Occipital lobe (tissue), 2 donors: ENCODE results near the gene INKA2. TPM values are rescaled to one million over a fixed set of nuclear protein-coding genes. Genes with fewer than 3 reads are reported as not detected.

Experiments used
- DNase-seq: peaks from one replicate; lab custom pipeline; 2025; lab: John Stamatoyannopoulos, UW
- total RNA-seq: library from RNA; depleted of rRNA; stranded (reverse); fragments of >200 nt; gene quantifications from one replicate; pipeline ENCODE4 v1.2.3, GENCODE V29; 2014

The INKA2 gene
- 0.94 TPM for total RNA-seq

DNA sequence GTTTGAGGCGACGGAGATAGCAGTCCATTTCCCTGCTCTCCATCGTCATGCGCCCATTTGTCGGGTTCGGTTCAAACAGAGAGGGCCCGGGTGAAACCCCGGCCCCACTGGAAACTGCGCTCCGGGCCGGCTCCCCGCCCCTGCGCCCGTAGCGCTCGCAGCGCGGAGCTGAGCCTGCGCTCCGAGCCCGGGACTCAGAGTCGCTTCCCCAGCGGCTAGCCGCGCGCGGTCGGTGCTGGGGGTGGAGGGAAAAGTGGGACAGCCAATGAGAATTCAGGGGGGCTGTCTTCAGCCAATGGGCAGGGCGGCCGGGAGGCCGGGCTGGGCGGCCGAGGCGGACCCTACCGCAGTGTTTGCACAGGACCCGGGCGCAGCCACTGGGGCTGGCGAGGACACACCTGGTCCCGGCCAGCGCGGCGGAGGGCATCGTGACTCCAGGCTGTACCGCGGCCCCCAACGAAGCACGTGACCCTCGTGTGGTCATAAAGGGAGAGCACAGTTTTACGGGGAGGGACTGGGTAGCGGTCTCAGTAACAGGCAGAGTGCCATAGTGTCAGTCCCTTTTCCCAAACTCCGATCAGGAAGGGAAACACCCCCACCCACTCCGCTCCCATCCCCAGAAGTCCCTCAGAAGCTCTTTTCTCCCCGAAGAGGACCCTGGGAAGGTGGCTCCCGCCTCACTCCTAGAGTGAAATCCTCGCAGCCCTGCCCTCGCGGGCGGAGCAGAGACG lies at the start of gene INKA2:
Gene INKA2 (minus strand): TSS at position 202 of the 731 bp plus-strand sequence. CDS start 153 bp downstream, at position 49.
- peak; percentile 90 for DNase-seq

DNA sequence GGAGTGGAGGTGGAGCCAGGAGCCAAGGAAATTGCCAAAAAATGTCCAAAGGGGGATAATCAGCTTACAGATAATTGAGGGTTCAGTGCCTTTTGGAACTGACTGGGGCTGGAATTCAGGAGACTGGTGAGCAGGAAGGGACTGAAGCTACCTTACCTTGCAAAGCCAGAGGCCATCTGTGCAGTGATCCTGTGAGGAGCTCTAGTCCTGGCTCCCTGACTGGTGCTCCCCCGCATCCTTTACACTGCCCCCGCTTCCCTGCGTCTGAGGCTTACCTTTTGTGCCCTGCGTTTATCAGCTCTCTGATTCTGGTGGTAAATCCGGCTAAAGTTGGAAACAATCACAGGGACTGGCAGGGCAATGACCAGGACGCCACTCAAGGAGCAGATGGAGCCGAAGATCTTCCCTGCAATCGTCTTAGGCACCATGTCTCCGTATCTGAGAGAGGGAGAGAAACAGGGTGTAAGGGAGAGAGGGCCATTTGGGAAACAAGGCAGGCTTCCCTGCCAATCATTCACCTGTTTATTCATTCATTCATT lies 47.5 kb upstream of the INKA2 start:
- DNase-seq = no peak

DNA sequence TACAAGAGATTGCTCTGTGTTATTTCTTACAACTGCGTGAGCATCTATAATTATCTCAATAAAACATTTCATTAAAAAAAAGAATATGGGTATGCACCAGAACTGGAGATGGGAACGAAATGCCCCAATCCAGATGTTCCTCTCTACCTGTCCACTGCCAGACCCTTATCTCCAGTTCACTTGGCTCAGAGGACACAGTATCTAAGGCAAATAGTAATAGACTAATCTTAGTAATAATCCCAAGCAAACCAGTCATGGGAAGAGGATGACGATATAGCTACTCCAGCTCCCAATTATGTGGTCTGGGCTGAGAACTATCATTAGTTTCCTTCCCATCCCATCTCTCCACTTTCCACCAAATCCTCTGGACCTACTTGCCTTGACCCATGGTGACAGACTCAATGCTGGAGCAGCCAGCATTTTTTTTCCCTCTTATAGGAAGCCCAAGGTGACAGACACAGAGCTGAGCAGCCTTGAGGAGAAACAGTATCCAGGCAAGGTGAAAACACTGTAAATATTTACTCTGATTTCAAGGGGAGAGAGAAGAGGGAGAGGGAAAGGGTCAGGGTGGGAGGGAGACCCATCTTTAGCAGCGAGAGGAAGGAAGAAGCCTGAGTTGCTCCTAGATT lies 45.2 kb upstream of the INKA2 start:
- no peak for DNase-seq

DNA sequence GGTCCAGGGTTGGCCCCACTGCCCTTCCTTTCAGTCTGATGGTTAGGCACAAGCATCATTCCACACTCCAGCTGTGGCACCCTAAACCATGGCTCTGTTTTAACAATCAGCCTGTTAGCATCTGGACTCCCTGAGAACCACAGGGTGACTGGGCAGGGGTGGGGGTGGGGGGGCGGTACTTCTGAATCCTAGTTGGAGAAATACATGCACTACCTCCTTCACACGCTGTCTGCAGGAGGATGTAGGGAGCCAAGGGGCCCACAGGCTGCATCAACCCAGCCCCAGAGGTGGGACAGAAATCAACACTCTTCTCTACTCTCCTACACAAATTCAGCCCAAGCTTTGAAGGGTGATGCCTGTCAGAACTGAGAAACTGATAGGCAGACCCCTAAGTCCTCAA lies 40.4 kb upstream of the INKA2 start:
- DNase-seq = no peak

DNA sequence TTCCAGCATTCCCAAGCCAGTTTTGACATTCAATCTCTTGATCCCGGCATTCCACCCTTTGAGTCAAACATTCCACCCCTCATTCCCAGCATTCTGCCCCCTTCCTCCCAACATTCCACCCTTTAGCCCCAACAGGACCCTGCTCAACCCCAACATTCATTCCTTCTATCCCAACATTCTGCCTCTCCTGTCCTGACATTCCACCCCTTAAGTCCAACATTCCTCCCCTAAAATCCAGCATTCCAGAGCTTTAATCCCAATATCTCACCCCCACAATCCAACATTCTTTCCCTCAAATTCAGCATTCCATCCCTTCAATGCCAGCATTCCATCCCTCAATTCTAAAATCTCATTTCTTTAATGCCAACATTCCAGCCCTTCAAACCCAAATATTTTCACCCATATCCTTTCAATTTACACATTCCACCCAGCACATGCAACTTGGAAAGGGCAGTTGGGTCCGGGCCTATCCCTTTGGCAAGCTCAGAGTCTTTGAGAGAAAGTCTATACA lies 39.4 kb upstream of the INKA2 start:
- DNase-seq = no peak

DNA sequence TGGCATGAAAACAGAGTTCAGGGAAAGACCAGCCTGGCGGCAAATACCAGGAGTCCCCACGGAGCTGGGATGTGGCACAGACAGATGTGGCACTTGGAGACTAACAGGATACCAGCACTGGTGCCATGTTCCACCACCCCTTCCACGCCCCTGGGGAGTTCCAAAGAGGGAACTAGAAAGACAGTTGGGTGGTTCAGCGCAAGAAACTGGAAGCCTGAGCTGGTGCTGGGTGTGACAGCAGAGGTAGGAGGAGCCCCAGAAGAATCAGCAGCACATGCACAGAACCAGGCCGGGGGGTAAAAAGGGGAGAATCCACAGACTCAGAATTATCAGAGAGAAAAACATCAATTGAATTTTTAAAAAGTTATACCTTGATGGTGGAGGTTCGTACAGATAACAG lies 38.9 kb upstream of the INKA2 start:
- DNase-seq = no peak

DNA sequence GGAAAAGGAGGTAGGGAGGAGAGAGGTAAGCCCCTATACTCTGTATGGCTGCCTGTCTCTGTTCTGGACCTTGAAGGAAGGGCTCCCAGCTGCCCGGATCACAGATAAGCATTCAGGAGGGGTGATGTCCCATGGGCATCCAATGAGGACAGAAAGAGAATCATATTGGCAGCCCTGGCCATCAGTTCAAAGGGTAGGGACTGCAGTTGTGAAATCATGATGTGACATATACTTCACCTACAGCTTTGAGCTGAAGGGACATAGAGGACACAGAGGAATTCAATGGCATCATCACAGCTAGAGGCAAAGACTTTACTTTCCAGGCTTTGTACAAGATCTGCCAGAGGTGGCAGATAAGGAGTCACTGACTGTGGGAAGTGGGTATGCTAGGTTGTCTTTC lies 38.1 kb upstream of the INKA2 start:
- DNase-seq = no peak

DNA sequence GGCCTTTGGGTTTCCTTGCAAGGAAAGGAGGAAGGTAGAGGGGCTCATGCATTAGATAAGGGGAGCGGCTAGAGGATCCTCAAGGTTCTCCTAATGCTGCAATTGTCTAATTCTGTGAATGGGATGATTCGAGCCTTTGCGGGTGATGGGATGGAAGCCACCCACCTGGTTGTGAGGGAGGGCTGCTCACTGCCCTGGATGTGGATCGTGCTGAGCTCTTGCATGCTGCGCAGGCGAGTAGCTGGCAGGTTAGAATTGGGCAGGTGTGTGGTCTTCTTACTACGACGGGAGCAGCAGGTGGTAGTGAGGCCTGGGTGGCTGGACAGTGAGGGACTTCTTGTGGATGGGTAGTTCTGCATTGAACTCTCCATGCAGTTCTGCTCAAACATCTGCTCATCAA lies 37.7 kb upstream of the INKA2 start:
- no peak for DNase-seq

DNA sequence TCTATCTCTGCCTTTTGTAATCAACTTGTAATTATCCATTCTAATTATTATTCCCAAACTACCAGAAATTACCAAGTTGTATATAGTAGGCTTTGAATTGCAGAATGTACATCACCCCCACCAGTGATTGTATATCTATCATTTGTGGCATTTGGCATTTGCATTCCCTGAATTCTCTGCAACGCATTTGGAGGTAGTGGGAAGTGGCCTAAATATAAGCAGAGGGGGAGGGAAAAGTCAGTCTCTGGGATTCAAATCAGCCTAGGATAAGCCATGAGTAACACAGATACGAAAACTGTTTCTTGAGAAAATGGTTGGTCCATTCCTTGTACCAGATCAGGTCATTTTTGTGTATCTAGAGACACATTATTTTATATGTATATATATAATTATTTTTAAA lies 37.2 kb upstream of the INKA2 start:
- no peak for DNase-seq

DNA sequence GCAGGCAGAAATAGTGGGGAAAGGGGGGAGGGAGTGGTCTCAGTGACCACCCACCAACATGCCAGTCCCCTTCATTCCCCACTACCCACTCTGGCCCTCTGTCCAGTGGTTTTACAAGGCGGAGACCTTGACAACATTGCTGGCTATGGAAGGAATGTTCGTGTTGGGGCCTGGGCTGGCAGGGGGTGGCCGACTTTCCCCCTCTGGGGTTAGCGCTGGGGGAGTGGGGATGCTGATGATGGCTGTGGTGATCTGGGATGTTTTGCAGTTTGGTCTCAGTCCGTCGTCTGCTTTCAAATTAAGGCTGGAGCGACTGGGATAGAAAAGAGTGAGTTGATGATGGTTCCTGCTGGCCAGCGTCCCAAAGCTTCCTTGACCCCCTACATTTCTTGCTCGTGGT lies 36.8 kb upstream of the INKA2 start:
- no peak for DNase-seq

DNA sequence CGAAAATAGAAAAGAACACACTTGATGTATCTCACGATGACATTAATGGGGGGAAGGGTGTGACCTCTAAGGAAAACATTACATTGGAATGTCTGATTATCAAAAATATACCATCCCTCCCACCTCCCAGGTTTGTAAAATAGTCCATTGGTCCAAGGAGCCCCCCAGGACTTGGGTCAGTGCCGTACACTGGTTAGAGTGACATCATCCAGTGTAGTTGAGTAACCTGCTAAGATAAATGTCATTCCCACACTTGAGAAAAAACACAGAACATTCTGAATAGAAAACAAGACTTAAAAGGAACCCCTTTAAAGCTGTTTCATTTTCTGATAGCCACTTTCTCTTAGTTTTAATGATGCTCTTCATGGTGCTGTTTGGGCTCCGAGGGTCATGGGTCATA lies 31.7 kb upstream of the INKA2 start:
- no peak for DNase-seq

DNA sequence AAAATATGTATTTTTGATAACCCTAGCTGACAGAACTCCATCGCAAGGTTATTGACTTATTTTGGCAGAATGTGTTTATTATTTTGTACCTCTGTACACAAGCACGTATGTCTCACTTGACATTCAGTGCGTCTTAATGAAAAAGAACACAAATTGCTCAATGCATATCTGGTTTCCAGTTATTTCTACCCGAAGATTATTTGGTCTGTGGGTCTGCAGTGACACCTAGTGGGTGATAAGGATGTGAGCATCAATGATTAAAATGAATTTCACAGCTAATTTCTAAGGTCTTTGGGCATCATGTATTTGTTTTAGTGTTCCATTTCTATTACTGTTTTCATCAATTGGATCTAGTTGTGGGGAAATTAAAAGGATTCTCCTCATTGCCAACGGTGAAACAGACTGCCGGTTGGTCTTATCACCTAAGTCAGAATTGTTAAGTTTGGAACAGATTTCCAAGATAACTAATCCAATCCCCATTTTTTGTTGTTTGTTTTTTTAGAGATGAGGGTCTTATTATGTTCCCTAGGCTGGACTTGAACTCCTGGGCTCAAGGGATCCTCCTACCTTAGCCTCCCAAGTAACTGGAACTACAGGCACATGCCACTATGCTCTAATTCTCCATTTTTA lies 30.4 kb upstream of the INKA2 start:
- no peak for DNase-seq

DNA sequence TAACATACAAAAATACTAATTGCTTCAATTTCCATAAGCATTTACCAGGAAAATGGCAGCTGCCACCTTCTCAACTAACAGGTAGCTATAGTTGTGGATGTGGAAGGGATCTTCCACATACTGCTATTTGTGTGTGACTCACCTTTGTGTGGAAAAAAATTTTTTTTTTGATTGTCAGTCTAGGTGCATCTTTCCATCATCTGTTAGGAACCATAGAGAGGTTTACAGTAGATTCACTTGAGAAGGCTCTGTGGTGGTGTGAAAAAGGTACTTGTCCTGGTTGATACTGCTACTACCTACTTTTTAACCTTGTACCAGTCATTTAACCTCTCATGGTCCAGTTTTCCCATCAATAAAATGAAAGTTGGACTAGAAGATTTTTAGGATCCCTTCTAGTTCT lies 29.4 kb upstream of the INKA2 start:
- DNase-seq = no peak

DNA sequence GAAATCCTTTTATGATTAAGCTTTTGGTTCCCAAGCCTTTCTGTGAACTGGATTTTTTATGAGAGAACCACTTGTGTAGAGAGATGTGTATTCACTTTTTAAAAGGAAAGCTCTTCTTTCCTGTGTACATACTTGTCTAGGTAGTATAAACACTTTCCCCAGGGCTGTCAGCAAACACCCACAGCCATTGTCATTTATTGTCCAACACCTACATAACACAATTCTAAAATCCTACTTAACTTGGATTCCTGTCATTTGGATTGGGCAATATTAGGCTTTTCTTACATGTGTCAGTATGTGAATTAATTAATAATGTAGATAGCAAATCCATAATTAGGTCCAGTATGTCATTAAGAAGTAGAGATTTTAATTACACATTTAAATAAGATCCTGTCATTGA lies 28.8 kb upstream of the INKA2 start:
- no peak for DNase-seq

DNA sequence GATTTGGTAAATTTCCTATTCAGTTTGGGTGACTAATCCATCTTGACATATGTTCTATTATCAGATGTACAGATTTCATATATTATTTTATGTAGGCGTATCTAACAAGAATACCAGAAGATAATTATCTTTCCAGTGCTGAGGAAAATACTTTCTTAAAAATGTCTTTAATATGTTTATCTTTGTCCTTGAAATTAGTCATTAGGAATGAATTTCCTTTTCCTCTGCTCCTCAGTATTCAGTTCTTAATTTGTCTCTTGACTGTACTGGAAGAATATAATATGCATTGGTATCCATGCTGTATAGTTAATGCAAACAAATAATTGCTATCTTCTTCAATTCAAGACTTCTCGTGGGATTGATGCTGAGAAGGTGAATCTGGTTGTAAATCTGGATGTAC lies 23.1 kb upstream of the INKA2 start:
- no peak for DNase-seq

DNA sequence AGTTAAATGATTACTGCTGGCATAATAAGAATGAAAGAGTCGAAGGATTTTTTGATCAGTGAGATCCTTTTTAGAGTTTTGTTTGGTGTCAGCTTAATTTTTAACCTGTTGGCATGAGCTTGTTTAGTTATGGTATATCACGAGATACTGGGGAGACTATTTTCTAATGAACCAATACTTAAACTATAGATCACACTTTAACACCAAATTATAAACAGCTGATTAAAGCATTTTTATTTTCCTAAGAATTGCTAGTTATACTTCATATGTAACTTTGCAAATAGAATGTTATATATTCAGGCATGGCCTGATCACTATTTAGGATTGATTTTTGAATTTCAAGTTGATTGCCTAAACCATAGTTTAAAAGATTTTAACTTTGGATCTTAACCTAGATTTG lies 22.5 kb upstream of the INKA2 start:
- DNase-seq = no peak

DNA sequence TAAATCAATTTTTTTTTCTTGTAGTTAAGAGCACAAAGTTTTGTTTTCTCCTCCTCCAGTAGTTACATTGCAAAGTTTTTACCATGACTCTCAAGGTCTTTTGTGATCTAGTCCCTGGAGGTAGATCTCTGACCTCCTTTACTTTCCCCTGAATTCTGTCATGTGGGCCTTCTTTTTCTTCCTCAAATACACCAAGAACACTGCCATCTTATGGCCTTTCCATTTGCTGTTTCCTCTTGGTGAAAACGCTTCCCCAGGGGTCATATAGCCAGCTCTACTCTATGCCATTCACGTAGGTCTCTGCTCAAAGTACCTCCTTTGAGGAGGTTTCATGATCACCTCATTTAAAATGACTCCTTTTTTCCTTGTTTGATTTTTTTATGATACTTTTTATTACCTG lies 19.2 kb upstream of the INKA2 start:
- no peak for DNase-seq

DNA sequence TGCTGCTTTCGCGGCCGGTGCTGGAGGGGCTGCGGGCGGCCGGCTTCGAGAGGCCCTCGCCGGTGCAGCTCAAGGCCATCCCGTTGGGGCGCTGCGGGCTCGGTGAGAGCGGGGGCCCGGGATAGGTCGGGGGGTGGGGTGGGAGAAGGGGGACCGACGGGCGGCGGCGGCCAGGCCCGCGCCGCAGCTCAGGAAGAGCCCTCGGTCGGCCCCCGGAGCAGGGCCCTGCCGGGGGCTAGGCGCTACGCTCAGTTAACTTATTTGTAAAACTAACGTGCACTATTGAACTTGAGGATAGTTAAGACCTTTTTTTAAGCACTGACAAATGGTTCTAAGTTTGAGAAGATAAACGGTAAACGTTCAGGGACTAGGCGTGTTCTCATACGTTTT lies 16.9 kb upstream of the INKA2 start:
- no peak for DNase-seq

DNA sequence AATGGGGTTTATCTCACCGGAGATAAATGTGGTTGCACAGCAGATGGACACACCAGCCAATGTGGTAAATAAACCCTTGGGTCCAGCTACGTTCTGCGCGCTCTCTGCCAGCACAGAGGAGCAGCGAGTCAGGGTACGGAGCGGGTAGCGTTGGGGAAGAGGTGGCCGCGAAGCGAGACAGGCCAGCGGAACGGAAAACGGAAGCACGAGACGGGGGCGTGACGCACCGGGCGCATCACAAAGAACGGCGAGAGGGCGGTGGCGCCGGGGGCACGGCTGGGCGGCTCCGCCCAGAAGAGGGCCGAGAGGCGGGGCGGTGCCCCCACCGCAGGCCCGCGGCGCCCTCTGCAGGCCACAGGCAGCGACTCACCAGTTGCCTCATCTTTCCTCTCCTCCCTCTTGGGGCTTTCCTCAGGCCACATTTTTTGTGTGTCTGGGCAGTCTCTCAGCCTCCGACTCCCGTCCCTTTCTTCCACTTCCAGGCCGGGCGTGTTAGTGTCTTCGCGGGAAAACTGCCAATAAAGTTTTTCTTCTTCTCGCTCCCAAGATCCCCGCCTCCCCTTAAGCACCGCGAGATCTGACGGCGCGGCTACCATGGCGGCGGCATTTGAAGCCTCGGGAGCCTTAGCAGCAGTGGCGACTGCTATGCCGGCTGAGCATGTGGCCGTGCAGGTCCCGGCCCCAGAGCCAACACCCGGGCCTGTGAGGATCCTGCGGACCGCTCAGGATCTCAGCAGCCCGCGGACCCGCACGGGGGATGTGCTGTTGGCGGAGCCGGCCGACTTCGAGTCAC lies 16.3 kb upstream of the INKA2 start, which contains the start of gene DDX20:
Gene DDX20 (plus strand): TSS at position 571 of the 793 bp plus-strand sequence. CDS start 24 bp downstream, at position 595.
- DNase-seq = peak; percentile 86

DNA sequence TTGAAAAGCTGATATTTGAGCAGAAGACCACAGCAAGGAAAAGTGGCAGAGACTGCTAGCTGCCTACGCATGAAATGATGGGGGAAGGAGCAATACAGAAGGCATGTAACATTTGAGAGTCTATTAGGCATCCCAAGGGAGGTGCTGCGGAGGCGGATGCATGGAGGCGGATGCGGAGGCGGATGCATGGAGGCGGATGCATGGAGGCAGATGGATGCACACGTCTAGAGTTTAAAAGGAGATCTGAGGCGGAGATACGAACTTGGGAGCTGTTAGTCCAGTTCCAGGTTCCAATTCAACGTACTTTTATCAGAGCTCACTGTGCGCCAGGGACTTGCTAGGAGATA lies 15.8 kb upstream of the INKA2 start:
- peak; percentile 47 for DNase-seq

DNA sequence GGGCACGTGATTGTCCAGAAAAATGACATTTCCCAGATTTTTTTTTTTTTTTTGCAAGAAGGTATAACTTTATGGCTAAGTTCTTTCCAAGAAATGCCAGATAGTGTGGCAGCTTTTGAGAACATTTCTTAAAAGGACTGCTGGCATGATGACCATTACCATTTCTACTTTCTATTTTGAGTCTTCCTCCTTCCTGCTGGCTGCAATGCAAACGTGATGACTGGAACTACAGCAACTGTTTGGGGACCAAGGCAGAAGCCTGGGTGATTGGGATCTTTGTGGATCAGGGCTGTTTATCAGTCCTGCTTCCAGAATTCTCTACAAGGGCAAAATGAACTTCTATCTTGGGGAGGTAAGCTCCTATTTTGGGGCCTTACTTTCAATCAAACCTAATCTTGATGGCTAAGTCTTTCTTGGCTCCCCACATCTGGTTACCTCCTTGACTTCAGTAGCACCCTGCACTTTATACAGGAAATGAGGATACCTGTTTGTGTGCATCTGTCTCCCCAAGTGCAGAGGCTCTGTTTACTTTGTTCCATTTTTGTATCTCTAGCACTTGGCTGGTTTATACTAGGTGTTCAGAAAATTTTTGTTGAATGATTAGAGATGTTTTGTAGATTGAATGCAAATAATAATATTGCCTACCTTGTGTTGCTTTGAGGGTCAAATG lies 12.8 kb upstream of the INKA2 start:
- DNase-seq = no peak
